HUDEP-2 (cell line): ENCODE measurements around the gene CCNY.

Experiments used
- DNase-seq, 76 experiments: peaks; one replicate each; lab custom pipeline; 2025; ENCODE audit not compliant: unreplicated experiment in 76 of 76; lab: John Stamatoyannopoulos, UW

The CCNY gene

GRCh38 chr10:35421553-35422178, 85.4 kb downstream of the CCNY start:
- DNase-seq, result no peak

GRCh38 chr10:35422228-35422627, 85.9 kb downstream of the CCNY start:
- DNase-seq, result no peak

- no peak for DNase-seq
Measured at GRCh38 chr10:35423505-35424306, 87.4 kb downstream of the CCNY start.

GRCh38 chr10:35424680-35425285, 88.5 kb downstream of the CCNY start:
- no peak for DNase-seq

- no peak for DNase-seq
Measured at GRCh38 chr10:35425595-35425994, 89.3 kb downstream of the CCNY start.

DNA sequence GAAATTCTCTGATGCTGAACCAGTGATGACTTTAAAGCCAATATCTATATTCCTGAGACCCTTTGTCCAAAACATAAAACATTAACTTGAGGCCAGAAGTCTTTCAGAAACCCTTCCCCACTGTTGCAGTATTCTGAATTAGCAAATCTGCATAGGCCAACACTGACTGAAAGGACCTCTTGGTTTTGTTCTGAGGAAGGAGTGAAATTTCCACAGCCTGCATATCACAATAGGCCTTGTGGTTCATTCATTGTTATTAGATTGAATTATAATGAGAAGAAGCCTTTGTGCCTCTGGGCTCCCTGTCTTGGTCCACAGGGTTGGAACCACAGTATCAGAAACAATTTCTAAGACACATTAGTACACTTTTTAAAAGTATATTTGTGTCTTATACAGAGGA, 90.3 kb downstream of the CCNY start:
- no peak for DNase-seq

DNA sequence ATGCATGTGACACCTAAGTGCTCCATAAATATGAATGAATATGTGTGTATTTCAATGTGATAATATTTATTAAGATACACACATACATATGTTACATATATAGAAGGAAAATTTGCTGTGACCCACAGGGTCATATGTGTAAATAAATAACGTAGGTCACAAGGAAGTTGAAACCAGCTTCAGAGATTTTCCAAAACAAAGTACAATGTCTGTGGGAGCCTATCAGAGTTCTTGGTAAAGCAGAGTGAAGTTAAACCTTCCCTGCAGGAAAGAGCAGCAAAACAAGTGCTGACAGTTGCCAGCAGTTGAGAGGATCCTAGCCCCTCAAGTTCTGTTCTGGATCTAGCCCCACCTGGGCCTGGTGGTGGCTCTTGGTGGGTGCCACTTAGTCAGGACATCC, 91.2 kb downstream of the CCNY start:
- no peak for DNase-seq

GRCh38 chr10:35428521-35428920, 92.2 kb downstream of the CCNY start:
- no peak for DNase-seq

GRCh38 chr10:35432781-35433338, 96.6 kb downstream of the CCNY start:
- DNase-seq, result no peak

DNA sequence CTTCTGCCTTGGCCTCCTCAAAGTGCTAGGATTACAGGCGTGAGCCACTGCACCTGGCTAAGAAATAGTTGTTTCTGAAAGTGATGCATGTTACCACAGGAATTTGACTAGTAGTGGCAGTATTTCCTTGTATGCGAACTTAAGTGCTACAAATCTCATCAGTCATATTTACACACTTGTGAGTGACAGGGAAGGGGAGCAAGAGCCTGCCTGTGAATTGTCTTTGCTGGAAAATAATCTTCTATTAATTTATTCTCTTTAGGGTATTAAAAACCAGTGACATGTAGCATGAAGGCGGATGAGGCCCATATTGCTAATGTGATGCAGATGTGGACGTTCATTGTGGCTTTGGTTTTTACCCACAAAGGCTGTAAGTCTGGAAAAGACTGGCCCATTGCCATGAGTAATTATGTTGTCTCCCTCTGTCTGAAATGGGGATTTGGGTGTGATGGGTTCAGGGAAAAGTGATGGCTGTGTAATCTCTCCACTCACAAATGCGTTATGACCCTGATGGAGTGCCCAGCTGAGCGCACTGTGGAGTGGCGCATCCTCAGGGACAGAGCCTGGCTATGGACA, 97.6 kb downstream of the CCNY start:
- no peak for DNase-seq

GRCh38 chr10:35434533-35434932, 98.2 kb downstream of the CCNY start:
- no peak for DNase-seq

GRCh38 chr10:35435824-35436223, 99.5 kb downstream of the CCNY start:
- no peak for DNase-seq

GRCh38 chr10:35437829-35438228, 101.5 kb downstream of the CCNY start:
- DNase-seq, result no peak

GRCh38 chr10:35438718-35439571, 102.6 kb downstream of the CCNY start:
- DNase-seq, result no peak

DNA sequence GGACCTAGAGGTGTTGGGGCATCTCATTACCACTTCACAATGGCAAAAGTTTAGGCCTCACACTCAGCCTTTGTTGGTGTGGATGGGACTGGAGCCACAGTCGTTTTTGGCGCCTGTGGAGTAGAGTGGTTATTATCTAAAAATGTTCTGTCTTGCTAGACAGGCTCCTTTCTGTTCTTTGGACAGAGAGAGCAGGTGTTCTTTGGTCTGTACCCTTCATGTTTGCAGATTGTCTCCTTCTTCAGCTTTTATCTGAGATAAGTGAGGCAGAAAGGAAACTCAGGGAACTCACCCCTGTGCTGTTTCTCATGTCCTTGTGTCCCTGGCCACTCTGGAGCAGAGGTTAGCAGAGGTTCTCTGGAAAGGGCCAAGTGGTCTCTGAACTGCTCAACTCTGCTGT, 103.7 kb downstream of the CCNY start:
- no peak for DNase-seq

DNA sequence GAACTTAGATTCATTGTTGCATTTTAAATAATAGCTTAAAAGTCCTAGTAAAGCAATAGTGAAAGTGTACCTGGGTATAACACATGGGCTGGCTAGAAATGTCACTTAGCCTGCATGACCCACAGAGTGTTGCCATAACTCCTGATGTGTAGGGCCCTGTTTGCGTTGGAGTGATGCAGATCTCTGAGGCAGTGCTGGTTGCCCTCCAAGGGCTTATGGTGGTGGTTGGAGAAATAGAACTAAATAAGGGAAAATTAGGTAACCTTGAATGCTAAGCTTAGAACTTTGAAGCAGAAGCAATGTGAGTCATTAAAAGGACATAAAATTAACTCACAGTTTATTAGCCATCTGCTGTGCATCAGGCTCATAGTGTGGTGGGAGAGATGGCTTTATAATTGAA, 105.7 kb downstream of the CCNY start:
- DNase-seq, result no peak

DNA sequence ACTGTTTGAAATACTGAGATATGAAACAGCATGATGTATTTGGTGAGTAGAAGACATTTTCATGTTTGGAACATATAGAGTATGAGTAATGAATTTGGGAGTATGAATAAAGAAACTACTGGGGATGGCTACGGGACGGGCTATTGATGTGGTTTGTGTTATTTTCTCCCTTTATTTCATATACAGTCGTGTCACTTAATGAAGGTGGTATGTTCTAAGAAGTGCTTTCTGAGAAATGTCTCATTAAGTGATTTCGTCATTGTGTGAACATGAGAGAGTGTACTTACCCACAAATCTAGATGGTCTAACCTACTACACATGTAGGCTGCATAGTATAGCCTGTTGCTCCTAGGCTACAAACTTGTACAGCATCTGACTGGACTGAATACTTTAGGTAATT, 106.3 kb downstream of the CCNY start:
- no peak for DNase-seq

- DNase-seq, result no peak
Measured at GRCh38 chr10:35443858-35444257, 107.5 kb downstream of the CCNY start.

DNA sequence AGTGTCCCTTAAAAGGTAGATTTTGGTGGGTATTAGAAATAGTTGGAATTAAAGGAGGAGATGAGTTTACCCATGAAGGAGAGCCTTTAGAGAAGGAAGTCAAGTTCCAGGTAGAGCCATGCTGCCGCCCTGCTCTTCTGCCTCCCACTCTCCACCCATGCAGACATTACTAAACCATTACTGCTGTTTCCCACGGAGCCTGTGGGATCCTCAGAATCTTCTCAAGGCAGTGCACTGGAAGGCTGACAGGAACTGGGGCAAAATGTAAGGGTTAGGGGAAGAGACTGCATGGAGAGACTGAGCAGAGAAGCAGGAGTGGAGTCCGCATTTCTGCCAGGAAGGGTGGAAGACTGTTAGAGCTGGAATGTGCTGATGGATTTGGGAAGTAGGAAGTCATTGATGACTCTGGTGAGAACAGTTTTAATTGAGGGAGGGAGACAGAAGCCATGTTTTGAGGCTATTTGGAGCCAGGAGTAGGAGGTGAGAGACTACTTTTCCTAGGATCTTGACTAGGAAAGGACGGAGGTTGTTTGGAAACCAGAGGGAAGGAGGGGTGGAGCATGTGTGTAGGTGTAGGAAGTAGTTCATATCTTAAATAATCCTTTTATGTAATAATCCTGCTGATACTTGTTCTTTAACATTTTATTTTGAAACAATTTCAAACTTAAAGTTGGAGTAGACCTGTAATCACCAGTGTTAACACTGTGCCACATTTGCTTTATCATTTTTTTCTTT, 109.0 kb downstream of the CCNY start:
- DNase-seq, result no peak

DNA sequence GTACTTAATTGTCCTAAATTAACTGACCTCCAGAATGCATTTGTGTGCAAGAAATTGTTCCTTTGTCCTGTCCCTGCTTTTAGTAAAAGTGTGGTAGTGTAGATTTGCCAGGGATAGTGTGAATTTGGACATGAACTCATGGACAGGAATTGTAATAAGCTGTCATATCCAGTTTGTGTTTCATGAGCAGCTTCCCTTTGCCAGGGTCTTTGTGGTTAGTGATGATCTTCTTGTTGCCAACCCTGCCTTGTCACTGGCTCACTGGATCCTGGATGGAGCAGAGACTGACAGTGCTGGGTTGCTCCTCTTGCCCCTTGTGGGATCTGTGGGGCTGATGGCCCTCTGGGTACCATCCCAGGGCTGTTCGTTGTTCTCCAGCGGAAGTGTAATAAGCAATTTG, 110.1 kb downstream of the CCNY start:
- DNase-seq, result no peak
